ENCODE results near the gene ATP11B. TPM values are rescaled to one million over a fixed set of nuclear protein-coding genes. Genes with fewer than 3 reads are reported as not detected.

The ATP11B gene
- total and polyA plus RNA-seq, 2 experiments from 2014 or later: 5.8 to 24.7 TPM

DNA sequence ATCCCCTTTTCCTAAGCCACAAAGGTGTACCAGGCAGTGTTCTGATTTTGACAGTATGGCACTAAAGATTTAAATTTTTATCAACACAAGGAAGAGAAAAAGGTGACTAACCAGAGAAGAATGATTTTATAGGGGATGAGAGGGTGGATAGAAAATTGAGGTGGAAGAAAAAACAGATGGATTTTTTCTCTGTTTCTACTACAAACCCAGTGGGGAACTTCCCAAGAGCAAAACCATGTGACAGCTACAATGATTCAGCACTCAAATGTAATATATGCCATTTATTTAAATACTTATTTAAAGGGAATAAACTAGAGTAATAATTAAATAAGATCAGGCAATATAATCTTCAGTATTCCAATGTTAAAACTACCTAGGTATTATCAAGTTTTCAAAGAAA is 176.0 kb downstream of the ATP11B start:
- peak overlapping the region; percentile 7; the same call in 1 of the 2 replicates for H3K4me2 ChIP-seq
- H3K27me3 Mint-ChIP-seq (ENCODE audit: insufficient read depth, low read depth, poor library complexity): peaks cover 2% of the 10 kb centered on the region
- H3K4me1 Mint-ChIP-seq: peaks cover 46% of the 10 kb centered on the region
- H3K27me3 ChIP-seq (ENCODE audit: insufficient read depth): no peaks in the 10 kb centered on the region
- H3K36me3 Mint-ChIP-seq (ENCODE audit: low read depth): peaks cover 3% of the 10 kb centered on the region; the same call in 1 of the 3 replicates
- DNase-seq (ENCODE audit: low spot score) (no peak), ATAC-seq (no peak)
- H3K79me2 ChIP-seq (replicated peaks; ENCODE audit: insufficient read depth): peaks cover 99% of the 10 kb centered on the region
- H3F3A ChIP-seq (replicated peaks; ENCODE audit: low read depth): no peaks in the 10 kb centered on the region
- peak overlapping the region; percentile 90 for H3K27ac Mint-ChIP-seq
- H3K9me2 ChIP-seq (ENCODE audit: insufficient read depth): no peaks in the 10 kb centered on the region
- no peaks in the 10 kb centered on the region for H3K36me3 ChIP-seq (ENCODE audit: insufficient read depth)
- H3K4me3 Mint-ChIP-seq: no peak overlapping the region
- H3K4me1 ChIP-seq (ENCODE audit: insufficient read depth): peaks cover 28% of the 10 kb centered on the region
- no peak overlapping the region for H3K4me3 ChIP-seq
- no peaks in the 10 kb centered on the region for H3K9me3 Mint-ChIP-seq
- H4K20me1 ChIP-seq (replicated peaks; ENCODE audit: insufficient read depth): peaks cover 9% of the 10 kb centered on the region; the same call in 1 of the 2 replicates
- H2AFZ ChIP-seq: no peak overlapping the region
- TF ChIP-seq CREB1 (CRISPR knock-in tag; IDR thresholded peaks at IDR 0.05; ENCODE audit: low read depth) (no peak), JUNB (IDR thresholded peaks at IDR 0.05; ENCODE audit: unreplicated experiment) (no peak), EZH2phosphoT487 (IDR thresholded peaks at IDR 0.05; ENCODE audit: unreplicated experiment) (no peak), CTCF (conservative IDR thresholded peaks at IDR 0.05; ENCODE audit: low read depth in 2 of 2) (no peak), EZH2 (IDR thresholded peaks at IDR 0.05; ENCODE audit: low read depth, unreplicated experiment) (no peak), STAT1 (IDR thresholded peaks at IDR 0.05; ENCODE audit: unreplicated experiment) (no peak), ZNF331 (CRISPR knock-in tag; IDR thresholded peaks at IDR 0.05; ENCODE audit: low read depth) (no peak), ZNF114 (CRISPR knock-in tag; IDR thresholded peaks at IDR 0.05) (no peak), NANOG (IDR thresholded peaks at IDR 0.05; ENCODE audit: borderline replicate concordance) (no peak), POLR2AphosphoS5 (IDR thresholded peaks at IDR 0.05; ENCODE audit: low read depth) (no peak)
- TF ChIP-seq, protein P1, sequence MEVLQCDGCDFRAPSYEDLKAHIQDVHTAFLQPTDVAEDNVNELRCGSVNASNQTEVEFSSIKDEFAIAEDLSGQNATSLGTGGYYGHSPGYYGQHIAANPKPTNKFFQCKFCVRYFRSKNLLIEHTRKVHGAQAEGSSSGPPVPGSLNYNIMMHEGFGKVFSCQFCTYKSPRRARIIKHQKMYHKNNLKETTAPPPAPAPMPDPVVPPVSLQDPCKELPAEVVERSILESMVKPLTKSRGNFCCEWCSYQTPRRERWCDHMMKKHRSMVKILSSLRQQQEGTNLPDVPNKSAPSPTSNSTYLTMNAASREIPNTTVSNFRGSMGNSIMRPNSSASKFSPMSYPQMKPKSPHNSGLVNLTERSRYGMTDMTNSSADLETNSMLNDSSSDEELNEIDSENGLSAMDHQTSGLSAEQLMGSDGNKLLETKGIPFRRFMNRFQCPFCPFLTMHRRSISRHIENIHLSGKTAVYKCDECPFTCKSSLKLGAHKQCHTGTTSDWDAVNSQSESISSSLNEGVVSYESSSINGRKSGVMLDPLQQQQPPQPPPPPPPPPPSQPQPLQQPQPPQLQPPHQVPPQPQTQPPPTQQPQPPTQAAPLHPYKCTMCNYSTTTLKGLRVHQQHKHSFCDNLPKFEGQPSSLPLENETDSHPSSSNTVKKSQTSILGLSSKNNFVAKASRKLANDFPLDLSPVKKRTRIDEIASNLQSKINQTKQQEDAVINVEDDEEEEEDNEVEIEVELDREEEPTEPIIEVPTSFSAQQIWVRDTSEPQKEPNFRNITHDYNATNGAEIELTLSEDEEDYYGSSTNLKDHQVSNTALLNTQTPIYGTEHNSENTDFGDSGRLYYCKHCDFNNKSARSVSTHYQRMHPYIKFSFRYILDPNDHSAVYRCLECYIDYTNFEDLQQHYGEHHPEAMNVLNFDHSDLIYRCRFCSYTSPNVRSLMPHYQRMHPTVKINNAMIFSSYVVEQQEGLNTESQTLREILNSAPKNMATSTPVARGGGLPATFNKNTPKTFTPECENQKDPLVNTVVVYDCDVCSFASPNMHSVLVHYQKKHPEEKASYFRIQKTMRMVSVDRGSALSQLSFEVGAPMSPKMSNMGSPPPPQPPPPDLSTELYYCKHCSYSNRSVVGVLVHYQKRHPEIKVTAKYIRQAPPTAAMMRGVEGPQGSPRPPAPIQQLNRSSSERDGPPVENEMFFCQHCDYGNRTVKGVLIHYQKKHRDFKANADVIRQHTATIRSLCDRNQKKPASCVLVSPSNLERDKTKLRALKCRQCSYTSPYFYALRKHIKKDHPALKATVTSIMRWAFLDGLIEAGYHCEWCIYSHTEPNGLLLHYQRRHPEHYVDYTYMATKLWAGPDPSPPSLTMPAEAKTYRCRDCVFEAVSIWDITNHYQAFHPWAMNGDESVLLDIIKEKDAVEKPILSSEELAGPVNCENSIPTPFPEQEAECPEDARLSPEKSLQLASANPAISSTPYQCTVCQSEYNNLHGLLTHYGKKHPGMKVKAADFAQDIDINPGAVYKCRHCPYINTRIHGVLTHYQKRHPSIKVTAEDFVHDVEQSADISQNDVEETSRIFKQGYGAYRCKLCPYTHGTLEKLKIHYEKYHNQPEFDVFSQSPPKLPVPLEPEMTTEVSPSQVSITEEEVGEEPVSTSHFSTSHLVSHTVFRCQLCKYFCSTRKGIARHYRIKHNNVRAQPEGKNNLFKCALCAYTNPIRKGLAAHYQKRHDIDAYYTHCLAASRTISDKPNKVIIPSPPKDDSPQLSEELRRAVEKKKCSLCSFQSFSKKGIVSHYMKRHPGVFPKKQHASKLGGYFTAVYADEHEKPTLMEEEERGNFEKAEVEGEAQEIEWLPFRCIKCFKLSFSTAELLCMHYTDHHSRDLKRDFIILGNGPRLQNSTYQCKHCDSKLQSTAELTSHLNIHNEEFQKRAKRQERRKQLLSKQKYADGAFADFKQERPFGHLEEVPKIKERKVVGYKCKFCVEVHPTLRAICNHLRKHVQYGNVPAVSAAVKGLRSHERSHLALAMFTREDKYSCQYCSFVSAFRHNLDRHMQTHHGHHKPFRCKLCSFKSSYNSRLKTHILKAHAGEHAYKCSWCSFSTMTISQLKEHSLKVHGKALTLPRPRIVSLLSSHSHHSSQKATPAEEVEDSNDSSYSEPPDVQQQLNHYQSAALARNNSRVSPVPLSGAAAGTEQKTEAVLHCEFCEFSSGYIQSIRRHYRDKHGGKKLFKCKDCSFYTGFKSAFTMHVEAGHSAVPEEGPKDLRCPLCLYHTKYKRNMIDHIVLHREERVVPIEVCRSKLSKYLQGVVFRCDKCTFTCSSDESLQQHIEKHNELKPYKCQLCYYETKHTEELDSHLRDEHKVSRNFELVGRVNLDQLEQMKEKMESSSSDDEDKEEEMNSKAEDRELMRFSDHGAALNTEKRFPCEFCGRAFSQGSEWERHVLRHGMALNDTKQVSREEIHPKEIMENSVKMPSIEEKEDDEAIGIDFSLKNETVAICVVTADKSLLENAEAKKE (CRISPR knock-in tag; IDR thresholded peaks at IDR 0.05): no peak
- TF ChIP-seq, protein P2, sequence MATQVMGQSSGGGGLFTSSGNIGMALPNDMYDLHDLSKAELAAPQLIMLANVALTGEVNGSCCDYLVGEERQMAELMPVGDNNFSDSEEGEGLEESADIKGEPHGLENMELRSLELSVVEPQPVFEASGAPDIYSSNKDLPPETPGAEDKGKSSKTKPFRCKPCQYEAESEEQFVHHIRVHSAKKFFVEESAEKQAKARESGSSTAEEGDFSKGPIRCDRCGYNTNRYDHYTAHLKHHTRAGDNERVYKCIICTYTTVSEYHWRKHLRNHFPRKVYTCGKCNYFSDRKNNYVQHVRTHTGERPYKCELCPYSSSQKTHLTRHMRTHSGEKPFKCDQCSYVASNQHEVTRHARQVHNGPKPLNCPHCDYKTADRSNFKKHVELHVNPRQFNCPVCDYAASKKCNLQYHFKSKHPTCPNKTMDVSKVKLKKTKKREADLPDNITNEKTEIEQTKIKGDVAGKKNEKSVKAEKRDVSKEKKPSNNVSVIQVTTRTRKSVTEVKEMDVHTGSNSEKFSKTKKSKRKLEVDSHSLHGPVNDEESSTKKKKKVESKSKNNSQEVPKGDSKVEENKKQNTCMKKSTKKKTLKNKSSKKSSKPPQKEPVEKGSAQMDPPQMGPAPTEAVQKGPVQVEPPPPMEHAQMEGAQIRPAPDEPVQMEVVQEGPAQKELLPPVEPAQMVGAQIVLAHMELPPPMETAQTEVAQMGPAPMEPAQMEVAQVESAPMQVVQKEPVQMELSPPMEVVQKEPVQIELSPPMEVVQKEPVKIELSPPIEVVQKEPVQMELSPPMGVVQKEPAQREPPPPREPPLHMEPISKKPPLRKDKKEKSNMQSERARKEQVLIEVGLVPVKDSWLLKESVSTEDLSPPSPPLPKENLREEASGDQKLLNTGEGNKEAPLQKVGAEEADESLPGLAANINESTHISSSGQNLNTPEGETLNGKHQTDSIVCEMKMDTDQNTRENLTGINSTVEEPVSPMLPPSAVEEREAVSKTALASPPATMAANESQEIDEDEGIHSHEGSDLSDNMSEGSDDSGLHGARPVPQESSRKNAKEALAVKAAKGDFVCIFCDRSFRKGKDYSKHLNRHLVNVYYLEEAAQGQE (IDR thresholded peaks at IDR 0.05; ENCODE audit: unreplicated experiment): no peak
- TF ChIP-seq, protein P3, sequence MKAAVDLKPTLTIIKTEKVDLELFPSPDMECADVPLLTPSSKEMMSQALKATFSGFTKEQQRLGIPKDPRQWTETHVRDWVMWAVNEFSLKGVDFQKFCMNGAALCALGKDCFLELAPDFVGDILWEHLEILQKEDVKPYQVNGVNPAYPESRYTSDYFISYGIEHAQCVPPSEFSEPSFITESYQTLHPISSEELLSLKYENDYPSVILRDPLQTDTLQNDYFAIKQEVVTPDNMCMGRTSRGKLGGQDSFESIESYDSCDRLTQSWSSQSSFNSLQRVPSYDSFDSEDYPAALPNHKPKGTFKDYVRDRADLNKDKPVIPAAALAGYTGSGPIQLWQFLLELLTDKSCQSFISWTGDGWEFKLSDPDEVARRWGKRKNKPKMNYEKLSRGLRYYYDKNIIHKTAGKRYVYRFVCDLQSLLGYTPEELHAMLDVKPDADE (IDR thresholded peaks at IDR 0.05): no peak
- 0 out of 2 replicates have a peak overlapping the region, but pooled peaks have one; percentile 43 for H3K27ac ChIP-seq (ENCODE audit: low read depth)
